HG02970 (cell line): ENCODE data around the gene PLBD2.

ENCODE experiments used
- ATAC-seq: cut with Tn5 transposase; IDR thresholded peaks from one replicate; pipeline ENCODE4 v1.9.1; 2021; ENCODE audit warnings: mild to moderate bottlenecking, moderate library complexity, moderate number of reproducible peaks; ENCODE audit not compliant: unreplicated experiment, low FRiP score

The PLBD2 gene

DNA sequence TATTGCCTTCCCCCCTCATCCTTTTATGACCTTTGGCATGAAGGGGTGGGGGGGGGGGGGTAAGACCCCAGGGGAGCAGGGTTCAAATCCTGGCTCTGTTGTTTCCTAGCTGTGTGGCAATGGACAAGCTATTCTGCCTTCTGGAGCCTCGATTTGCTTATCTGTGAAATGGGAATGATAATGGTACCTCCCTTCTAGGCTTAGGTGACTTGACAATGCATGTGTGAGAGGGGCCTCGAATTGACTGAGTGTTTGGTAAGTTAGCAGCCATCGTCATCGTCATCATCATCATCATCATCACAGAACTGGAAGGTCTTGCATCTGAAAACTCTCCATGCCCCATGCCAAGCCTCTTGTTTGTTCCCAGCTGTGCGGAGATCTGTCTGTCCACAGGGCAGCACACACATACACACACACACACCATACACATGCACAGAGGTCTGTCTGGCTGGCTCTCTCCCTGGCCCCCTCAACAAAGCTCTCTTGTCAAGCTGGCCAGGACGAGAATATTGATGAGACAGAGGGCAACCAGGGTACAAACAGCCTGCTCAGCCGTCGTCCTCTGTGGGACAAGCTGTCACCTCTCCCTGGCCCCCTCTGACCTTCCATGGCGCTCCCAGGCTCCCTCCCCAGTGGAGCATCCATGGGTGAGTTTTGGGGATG is 51.2 kb downstream of the PLBD2 start:
- no peak for ATAC-seq

DNA sequence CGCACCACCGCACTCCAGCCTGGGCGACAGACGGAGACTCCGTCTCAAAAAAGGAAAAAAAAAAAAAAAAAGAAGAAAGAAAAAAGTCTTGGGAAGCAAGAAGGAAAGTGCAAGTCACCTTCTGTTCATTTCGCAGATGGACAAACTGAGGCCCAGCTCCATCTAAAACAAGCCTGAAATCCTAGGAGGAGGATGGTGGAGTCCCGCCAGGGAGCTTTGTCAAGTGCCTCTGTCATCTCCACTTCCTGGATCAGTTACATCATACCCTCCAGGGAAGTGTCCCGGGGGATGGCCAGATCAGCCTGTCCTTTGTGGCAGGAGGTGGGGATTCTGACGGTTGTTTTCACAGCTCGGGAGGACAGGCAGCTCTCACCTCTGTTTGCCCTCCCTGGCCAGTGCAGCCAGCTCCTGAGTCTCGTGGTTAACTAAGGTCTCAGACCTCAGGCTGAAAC is 55.1 kb downstream of the PLBD2 start:
- ATAC-seq = no peak

DNA sequence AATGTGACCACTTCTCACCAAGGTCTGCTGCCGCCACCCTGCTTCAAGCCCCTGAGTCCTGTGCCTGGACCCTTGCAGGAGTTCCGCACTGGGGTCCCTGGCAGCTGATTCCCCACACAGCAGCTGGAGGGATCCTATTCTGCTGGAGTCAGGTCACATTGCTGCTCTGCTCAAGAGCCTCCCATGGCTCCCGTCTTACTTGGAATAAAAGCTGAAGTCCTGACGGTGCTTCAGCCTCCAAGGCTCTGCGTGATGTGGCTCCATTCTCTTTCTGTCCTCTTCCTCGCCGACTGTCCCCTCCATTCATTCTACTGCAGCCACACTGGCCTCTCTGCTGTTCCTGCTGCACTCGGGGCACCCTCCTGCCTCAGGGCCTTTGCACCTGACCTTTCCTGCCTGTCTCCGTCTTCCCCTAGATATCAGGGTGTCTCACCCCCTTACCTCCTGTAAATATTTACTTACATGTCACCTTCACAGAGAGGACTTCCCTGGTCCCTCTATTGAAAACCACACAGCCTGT is 56.2 kb downstream of the PLBD2 start:
- ATAC-seq = no peak

DNA sequence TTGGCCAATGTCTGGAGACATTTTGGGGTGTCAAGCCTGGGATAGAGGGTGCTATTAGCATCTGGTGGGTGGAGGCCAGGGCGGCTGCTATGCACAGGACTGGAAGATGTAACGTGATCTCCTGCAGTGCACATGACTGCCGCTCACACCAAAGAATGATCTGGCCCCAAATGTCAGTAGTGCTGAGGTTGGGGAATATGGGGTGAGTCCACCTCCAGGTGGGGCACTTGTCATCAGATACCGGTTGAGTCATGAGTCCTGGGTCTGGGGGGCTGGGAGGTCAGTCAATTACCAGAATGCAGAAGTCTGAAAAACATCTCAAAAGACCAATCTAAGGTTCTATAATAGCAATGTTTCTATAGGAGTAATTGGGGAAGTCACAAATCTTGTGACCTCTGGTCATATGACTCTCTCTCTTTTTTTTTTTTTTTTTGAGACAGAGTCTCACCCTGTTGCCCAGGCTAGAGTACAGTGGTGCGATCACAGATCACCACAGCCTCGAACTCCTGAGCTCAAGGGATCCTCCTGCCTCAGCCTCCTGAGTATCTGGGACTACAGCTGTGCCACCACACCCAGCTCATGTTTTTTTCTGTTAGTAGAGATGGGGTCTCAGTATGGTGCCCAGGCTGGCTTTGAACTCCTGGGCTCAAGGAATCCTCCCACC is 57.8 kb downstream of the PLBD2 start:
- ATAC-seq = no peak

- ATAC-seq = no peak
Measured at GRCh38 chr12:113418213-113418879, 60.0 kb downstream of the PLBD2 start.

DNA sequence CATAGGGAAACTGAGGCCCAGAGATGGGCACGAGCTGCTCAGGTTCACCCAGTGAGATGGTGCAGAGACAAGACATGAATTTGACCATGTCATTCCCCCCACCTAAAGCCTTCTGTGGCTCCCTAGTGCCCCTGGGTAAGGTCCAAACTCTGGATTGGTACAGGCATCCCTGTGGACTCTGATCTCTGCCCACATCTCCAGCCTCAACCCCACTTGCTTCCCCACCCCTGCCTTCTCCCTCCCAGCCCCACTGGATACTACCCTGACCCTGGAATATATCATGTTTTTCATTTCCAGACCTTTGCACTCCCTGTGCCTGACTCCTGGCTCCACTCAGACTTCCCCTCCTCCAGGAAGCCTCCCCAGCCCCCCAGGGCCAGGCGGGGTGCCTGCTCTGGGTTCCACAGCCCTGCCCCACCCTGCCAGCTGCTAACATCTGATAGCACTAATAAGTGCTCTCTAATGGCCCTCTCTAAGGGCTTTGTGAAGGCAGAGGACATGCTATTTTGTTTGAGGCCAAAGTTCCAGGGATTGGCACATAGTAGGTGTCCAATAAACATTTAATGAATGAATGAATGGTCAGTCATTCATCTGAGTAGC is 62.7 kb downstream of the PLBD2 start:
- ATAC-seq = no peak

- peak; percentile 67 for ATAC-seq
Measured at GRCh38 chr12:113422030-113422885, 63.9 kb downstream of the PLBD2 start, which contains the start of gene SDSL. TSS of gene SDSL (plus strand) at chr12:113422380. CDS start at chr12:113427983, 5,603 bp downstream.

- no peak for ATAC-seq
Measured at GRCh38 chr12:113422886-113423669, 64.7 kb downstream of the PLBD2 start.

GRCh38 chr12:113424456-113424855 is 66.1 kb downstream of the PLBD2 start:
- ATAC-seq = no peak

GRCh38 chr12:113424915-113425823 is 66.8 kb downstream of the PLBD2 start:
- no peak for ATAC-seq

- no peak for ATAC-seq
Measured at GRCh38 chr12:113425960-113426453, 67.6 kb downstream of the PLBD2 start.

GRCh38 chr12:113427882-113428281 is 69.5 kb downstream of the PLBD2 start:
- ATAC-seq = no peak

DNA sequence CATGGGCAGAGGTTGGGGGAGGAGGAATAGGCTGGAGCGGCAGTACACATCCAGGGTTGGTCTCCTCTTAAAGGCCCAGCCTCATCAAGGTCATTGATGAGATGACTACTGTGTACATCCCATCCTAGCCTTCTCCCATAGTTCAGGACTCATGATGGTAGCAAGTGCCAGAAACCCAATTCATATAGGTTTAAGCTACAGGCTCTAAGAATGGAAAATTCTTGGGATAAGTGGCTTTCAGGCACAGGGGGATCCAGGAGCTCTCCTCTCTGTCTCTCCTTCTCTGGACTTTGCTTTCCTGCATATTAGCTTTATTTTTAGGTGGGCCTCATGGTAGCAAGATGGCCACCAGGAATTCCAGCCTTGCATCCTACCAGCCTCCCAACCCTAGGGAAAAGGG is 70.1 kb downstream of the PLBD2 start:
- no peak for ATAC-seq

- no peak for ATAC-seq
Measured at GRCh38 chr12:113432986-113433385, 74.6 kb downstream of the PLBD2 start.

- no peak for ATAC-seq
Measured at GRCh38 chr12:113435367-113435766, 77.0 kb downstream of the PLBD2 start.

- no peak for ATAC-seq
Measured at GRCh38 chr12:113436586-113436985, 78.2 kb downstream of the PLBD2 start.

- ATAC-seq = no peak
Measured at GRCh38 chr12:113436993-113437728, 78.8 kb downstream of the PLBD2 start.
